Dendritic cell treated with granulocyte-macrophage colony-stimulating factor and Interleukin-4, amounts not matched to agents 40 ng/mL and 50 ng/mL, for 4 days (primary cell): ENCODE data around the gene CA10.

Experiments used
- H3K27ac Mint-ChIP-seq: one replicate; pipeline ENCODE4 v1.8.0; 2022; ENCODE audit warnings: mild to moderate bottlenecking, mixed read lengths
- H3K27me3 Mint-ChIP-seq: one replicate; pipeline ENCODE4 v1.8.0; 2022; ENCODE audit warnings: mild to moderate bottlenecking, mixed read lengths
- H3K36me3 Mint-ChIP-seq: one replicate; pipeline ENCODE4 v1.8.0; 2022; ENCODE audit warnings: low read depth, mixed read lengths
- H3K4me1 Mint-ChIP-seq: one replicate; pipeline ENCODE4 v1.8.0; 2022; ENCODE audit warnings: low read depth, mixed read lengths
- H3K4me3 Mint-ChIP-seq: one replicate; pipeline ENCODE4 v1.8.0; 2022; ENCODE audit warnings: mild to moderate bottlenecking, moderate library complexity, mixed read lengths
- H3K9me3 Mint-ChIP-seq: one replicate; pipeline ENCODE4 v1.8.0; 2022; ENCODE audit warnings: mixed read lengths
- intact Hi-C: fragments of 100-400 bp; cut with micrococcal nuclease; formaldehyde crosslinking; loops from one replicate; pipeline ENCODE4 v1.15.0; 2022

CA10 gene

DNA sequence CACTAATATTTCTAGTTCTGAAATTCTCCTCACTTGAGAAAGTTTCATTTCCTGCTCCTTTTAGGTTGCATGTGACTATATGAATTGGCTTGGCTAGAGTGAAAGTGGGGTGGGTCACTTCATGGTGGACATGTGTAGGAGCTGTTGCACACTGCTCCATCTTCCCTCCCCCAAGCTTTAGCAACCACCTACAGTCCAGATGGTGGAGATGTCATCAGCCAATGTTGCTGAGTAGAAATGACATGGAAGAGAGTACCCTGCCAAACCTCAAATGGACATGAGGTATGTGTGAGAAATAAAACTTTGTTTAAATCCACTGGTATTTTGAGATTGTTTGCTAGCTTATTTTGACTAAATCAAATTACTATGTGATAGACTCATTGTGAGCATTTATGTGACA, 281.5 kb downstream of the CA10 start:
- Mint-ChIP-seq H3K27me3 (no peaks in the 10 kb centered on the region), H3K36me3 (no peaks in the 10 kb centered on the region), H3K27ac (no peak overlapping the region), H3K4me3 (no peak overlapping the region), H3K9me3 (no peaks in the 10 kb centered on the region), H3K4me1 (no peaks in the 10 kb centered on the region)
- intact Hi-C loops = no loop called here

DNA sequence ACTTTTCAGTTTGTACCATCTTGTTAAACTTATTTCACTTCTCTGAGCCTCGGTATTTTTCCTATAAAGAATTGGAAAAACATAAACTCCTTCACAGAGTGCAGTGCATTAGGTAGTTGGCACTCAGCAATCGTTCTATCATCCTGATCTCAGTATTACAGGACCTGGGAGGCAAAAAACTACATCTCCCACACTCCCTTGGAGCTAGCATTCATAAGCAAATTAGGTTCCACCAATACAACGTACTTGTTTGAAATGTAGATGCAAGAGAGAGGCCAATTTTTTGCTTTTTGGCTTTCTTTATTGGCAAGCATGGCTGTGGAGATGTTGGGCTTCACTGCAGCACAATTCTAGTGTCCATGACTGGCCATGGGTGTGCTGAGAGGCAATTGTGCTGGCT, 285.2 kb downstream of the CA10 start:
- H3K4me1 Mint-ChIP-seq = no peaks in the 10 kb centered on the region
- H3K9me3 Mint-ChIP-seq = no peaks in the 10 kb centered on the region
- H3K36me3 Mint-ChIP-seq = no peaks in the 10 kb centered on the region
- no peak overlapping the region for H3K27ac Mint-ChIP-seq
- H3K27me3 Mint-ChIP-seq = no peaks in the 10 kb centered on the region
- H3K4me3 Mint-ChIP-seq = no peak overlapping the region
- intact Hi-C loops = no loop called here

DNA sequence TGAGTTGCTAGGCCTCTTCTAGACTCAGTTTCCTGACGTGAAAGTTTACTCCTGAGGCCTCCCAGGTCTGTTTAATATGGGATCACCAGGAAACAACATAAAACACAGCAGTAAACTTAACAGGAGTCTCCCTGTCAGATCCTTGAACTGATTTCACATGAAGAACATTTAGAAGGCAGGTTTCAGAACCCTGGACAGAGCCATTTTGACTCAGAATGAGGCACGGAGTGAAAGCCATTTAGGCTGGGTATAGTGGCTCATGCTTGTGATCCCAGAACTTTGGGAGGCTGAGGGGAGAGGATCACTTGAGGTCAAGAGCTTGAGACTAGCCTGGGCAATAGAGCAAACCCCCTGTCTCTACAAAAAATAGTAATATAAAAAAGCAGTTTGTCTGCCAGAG, 289.1 kb downstream of the CA10 start:
- H3K4me3 Mint-ChIP-seq = no peak overlapping the region
- H3K4me1 Mint-ChIP-seq = no peaks in the 10 kb centered on the region
- no peaks in the 10 kb centered on the region for H3K36me3 Mint-ChIP-seq
- no peaks in the 10 kb centered on the region for H3K9me3 Mint-ChIP-seq
- no peak overlapping the region for H3K27ac Mint-ChIP-seq
- no peaks in the 10 kb centered on the region for H3K27me3 Mint-ChIP-seq
- intact Hi-C loops = no loop called here

DNA sequence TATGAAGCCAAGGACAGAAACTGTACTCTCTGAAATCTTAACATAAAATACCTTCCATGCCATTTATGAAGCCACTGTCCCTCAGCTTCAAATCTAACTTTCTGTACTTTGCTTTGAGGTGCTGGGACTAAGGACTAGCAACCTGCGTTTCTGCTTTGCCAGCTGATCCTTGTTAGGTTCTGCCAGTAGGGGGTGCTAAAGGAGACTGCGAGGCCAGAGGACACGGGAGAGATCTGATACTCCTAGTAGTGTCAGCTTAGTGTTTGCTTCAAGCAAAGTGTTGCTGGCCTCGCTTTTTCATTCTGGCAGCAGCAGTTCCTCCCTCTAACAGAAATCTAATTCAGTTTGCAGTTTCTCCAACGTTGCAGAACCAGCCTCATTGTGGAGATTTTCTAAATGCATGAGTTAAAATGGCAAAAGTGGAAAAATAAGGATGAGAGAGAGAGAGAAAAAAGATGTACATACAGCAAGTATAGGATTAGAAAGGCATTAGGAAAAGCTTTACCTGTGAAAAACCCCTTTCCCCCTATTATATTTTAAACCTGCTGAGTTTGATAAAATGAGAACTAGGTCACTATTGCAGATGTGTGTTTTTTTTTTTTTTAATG, 297.5 kb downstream of the CA10 start:
- Mint-ChIP-seq H3K4me3 (no peak overlapping the region), H3K9me3 (no peaks in the 10 kb centered on the region), H3K36me3 (no peaks in the 10 kb centered on the region), H3K27ac (no peak overlapping the region), H3K27me3 (no peaks in the 10 kb centered on the region), H3K4me1 (no peaks in the 10 kb centered on the region)
- intact Hi-C loops = no loop called here

DNA sequence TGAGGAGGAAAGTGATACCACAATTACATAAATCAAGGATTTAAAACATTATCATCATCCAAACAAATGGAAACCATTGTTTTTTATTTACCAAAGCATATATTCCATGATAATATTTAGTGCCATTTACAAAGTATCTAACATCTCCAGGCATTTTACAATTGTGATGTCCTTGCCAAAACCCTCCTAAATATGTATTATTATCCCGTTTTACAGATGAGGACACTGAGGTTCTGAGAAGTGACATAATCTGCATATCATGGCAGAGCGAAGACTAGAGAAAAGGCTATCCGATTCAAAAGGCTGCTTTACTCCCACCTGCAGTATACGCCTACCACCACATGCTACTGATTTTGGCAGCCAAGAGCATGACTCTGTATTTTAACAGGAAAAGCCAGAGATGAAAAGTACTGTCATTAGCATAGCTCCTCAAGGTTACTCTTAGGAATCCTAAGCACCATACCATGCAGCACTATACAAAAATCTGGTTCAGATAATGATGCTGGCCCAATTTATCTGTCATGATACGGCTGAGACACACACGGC, 301.4 kb downstream of the CA10 start:
- Mint-ChIP-seq H3K9me3 (no peaks in the 10 kb centered on the region), H3K27ac (no peak overlapping the region), H3K4me3 (no peak overlapping the region), H3K27me3 (no peaks in the 10 kb centered on the region), H3K4me1 (no peaks in the 10 kb centered on the region), H3K36me3 (no peaks in the 10 kb centered on the region)
- intact Hi-C loops = no loop called here

DNA sequence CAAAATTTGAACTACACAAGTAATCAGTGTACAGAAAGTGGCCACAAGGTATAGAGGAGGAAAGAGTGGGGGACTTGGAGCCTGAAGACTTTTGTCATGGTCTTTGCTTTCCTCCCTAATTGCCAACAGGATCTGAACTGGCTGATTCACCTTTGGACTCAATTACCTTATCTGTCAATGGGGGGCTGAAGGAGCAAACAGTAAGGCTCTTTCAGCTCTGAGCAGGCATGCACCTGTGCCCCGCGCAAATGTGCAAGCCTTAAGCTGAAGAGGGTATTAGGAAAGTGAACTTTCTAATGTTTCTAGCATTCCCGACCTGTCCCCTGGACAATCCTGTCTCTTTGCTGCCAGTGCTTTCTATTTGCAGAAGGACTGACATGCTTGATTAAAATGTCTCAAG, 302.7 kb downstream of the CA10 start:
- intact Hi-C loops = no loop called here
- H3K36me3 Mint-ChIP-seq = no peaks in the 10 kb centered on the region
- no peaks in the 10 kb centered on the region for H3K27me3 Mint-ChIP-seq
- H3K4me1 Mint-ChIP-seq = no peaks in the 10 kb centered on the region
- no peaks in the 10 kb centered on the region for H3K9me3 Mint-ChIP-seq
- H3K27ac Mint-ChIP-seq = no peak overlapping the region
- H3K4me3 Mint-ChIP-seq = no peak overlapping the region

DNA sequence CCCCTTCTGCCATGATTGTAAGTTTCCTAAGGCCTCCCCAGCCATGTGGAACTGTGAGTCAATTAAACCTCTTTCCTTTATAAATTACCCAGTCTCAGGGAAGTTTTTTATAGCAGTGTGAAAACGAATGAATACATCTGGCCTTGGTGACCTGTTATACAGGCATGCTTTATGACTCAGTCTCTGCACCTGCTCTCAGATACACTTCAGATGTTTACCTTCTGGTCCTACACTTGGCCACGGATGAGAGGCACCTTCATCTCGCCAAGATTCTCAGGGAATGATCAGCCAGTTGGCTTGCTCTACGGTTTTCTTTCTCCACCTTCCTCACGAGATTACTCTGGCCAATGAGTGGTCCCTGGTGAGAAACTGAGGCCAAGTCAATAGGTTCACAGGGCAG, 304.7 kb downstream of the CA10 start:
- Mint-ChIP-seq H3K4me3 (no peak overlapping the region), H3K36me3 (no peaks in the 10 kb centered on the region)

DNA sequence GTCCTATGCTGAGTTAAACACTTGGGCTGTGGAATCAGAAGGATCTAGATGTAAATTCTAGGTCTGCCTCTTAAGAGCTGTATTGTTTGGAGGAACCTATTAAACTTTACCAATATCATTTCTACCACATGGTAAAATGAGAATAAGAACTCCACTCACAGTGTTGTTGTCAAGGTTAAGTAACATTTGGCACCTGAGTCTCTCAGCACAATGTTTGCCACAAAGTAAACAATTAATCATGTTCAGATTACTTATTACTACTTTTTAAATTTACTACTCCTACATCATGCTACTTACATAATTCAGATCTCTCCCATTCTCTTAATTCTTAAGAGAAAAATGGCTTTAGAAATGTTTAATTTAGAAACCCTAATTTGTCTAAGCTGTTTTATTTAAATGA, 305.9 kb downstream of the CA10 start:
- no peaks in the 10 kb centered on the region for H3K9me3 Mint-ChIP-seq
- no peak overlapping the region for H3K27ac Mint-ChIP-seq
- H3K4me3 Mint-ChIP-seq = no peak overlapping the region
- intact Hi-C loops = no loop called here
- H3K27me3 Mint-ChIP-seq = no peaks in the 10 kb centered on the region
- no peaks in the 10 kb centered on the region for H3K4me1 Mint-ChIP-seq
- H3K36me3 Mint-ChIP-seq = no peaks in the 10 kb centered on the region

More for the DNA sequence above, 304.7 kb downstream of the CA10 start:
- Mint-ChIP-seq H3K4me1 (no peaks in the 10 kb centered on the region), H3K27me3 (no peaks in the 10 kb centered on the region), H3K27ac (no peak overlapping the region), H3K9me3 (no peaks in the 10 kb centered on the region)
- intact Hi-C loops = no loop called here

DNA sequence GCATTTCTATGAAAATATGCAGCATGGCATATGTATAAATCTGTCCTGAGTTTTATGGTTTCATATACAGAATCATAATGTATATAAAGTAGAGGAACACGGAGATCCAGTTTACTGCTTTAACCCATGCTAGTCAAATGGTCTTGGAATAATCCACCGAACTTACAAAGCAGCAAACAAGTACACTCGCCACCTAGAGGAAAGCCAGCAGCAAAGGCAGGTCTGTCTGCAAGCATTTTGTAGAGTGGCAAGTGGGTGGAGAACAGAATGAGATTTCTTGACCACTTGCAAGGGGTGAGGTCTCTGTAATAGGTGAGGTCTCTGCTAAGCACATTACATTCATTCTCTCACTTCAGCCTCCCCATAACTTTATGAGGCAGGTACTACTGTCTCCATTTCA, 308.3 kb downstream of the CA10 start:
- Mint-ChIP-seq H3K36me3 (no peaks in the 10 kb centered on the region), H3K4me3 (no peak overlapping the region), H3K27ac (no peak overlapping the region), H3K27me3 (no peaks in the 10 kb centered on the region), H3K4me1 (no peaks in the 10 kb centered on the region), H3K9me3 (no peaks in the 10 kb centered on the region)
- intact Hi-C loops = no loop called here

DNA sequence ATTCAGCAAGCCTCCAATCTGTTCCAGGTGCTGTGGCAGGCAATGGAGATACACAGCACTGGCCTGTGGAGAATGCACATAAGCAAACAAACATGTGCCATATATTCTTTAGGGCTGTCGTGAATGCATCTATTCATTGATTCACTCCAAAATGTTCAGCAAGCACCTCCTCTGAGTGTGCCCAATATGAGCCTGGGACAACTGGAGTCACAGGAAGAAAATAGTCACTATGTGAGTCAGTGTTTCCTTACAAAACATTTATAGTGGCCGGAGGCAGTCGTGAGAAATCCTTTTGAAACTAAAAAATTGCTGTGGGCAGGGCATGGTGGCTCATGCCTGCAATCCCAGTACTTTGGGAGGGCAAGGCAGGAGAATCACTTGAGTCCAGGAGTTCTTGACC, 310.1 kb downstream of the CA10 start:
- no peaks in the 10 kb centered on the region for H3K36me3 Mint-ChIP-seq
- H3K4me1 Mint-ChIP-seq = no peaks in the 10 kb centered on the region
- no peak overlapping the region for H3K4me3 Mint-ChIP-seq
- no peak overlapping the region for H3K27ac Mint-ChIP-seq
- intact Hi-C loops = no loop called here
- H3K9me3 Mint-ChIP-seq = no peaks in the 10 kb centered on the region
- no peaks in the 10 kb centered on the region for H3K27me3 Mint-ChIP-seq

DNA sequence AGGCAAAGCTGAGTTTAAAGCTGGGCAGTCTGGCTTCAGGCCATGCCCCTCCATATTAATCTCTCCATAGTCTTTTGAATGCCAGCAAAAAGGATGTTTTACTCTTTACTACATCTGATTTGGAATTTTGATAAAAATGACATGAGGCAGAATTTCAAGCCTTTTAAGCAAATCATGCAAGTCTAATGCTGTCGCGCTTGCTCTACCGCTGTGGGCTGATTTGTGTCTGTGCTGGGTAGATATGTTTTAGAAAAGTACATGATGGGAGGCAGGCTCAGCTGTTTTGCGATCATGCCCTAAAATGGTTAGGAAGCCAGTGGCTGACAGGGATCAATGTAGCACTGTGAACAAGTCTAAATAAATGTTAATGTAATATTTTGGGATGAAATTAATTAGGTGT, 311.9 kb downstream of the CA10 start:
- H3K27me3 Mint-ChIP-seq = no peaks in the 10 kb centered on the region
- no peaks in the 10 kb centered on the region for H3K36me3 Mint-ChIP-seq
- no peak overlapping the region for H3K4me3 Mint-ChIP-seq
- H3K4me1 Mint-ChIP-seq = no peaks in the 10 kb centered on the region
- no peak overlapping the region for H3K27ac Mint-ChIP-seq
- intact Hi-C loops = no loop called here
- no peaks in the 10 kb centered on the region for H3K9me3 Mint-ChIP-seq

DNA sequence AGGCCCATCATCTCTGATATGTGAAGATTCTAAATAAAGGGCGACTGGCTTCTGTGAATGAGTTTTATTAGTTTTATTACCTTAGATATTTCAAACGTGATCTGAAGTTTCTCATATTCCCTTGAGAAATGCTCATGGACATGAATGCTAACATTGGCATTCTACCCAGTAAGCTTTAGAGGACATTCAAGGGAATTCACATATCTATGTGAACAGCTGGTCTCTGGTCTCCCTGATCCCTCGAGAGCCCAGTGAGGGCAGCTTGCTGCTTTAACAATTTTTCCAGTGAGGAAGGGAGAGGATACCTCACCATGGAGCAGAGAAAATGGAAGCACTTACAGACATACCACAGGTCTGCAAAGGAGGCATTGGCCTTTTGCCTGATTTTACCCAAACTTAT, 312.7 kb downstream of the CA10 start:
- Mint-ChIP-seq H3K27me3 (no peaks in the 10 kb centered on the region), H3K36me3 (no peaks in the 10 kb centered on the region), H3K27ac (no peak overlapping the region), H3K4me3 (no peak overlapping the region), H3K4me1 (no peaks in the 10 kb centered on the region), H3K9me3 (no peaks in the 10 kb centered on the region)
- intact Hi-C loops = no loop called here

DNA sequence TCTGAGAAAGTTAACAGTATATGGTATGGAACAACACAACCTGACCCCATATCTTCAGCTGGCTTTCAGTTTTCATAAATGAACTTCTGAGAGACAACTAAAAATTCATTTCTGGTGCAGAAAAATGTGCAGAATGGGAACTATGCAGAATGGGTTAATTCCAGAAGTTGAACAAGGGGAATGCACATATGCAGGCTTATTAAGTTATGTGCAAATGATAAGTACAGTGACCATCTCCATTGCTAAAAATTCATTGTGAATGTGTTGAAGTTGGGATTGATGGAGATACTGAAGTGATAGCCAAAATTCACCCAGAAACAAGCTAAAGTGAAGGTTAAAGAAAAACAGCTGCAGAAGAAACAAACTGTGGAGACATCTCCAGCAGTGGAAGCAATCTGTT, 315.8 kb downstream of the CA10 start:
- Mint-ChIP-seq H3K27me3 (no peaks in the 10 kb centered on the region), H3K9me3 (no peaks in the 10 kb centered on the region), H3K4me3 (no peak overlapping the region), H3K4me1 (no peaks in the 10 kb centered on the region), H3K36me3 (no peaks in the 10 kb centered on the region), H3K27ac (no peak overlapping the region)
- intact Hi-C loops = no loop called here

DNA sequence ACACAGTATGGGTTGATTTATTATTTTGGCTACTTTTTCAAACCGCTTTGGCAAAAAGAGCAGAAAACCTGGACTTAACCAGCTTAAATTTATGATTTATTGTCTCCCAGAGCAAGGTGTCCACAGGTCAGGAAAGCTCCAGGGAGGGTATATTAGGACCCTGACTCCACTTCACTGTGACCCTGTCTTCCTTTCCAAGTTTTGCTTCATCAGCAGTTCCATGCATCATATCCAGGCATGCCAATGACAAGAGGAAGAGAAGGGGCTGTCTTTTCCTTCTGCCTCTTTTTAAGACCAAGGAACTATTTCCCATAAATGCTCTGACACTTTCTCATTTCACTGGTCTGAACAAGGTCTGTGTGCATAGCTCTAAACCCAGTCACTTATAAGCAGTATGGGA, 316.8 kb downstream of the CA10 start:
- H3K27ac Mint-ChIP-seq = no peak overlapping the region
- H3K4me3 Mint-ChIP-seq = no peak overlapping the region
- no peaks in the 10 kb centered on the region for H3K4me1 Mint-ChIP-seq
- no peaks in the 10 kb centered on the region for H3K27me3 Mint-ChIP-seq
- no peaks in the 10 kb centered on the region for H3K9me3 Mint-ChIP-seq
- no peaks in the 10 kb centered on the region for H3K36me3 Mint-ChIP-seq
- intact Hi-C loops = no loop called here

DNA sequence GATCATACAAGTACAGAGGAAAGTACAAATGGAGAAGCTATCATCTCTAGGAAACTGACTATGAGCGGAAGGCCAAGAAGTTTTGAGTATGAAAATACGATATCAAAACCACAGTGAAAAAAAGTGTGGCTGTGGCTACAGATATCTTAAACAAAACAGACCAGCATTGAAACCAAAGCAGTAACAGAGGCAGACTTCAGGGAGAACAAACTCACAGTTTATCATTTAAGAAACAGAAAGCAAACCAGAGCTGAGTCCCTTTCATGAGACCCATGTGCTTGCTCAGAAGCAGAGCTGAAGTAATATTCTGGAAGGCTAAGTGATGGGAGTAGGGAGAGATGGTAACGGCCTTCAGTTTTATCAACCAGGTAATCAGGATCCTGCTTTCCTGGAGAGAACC, 317.8 kb downstream of the CA10 start:
- H3K27ac Mint-ChIP-seq = no peak overlapping the region
- no peak overlapping the region for H3K4me3 Mint-ChIP-seq
- intact Hi-C loops = no loop called here
- no peaks in the 10 kb centered on the region for H3K4me1 Mint-ChIP-seq
- no peaks in the 10 kb centered on the region for H3K27me3 Mint-ChIP-seq
- H3K9me3 Mint-ChIP-seq = no peaks in the 10 kb centered on the region
- no peaks in the 10 kb centered on the region for H3K36me3 Mint-ChIP-seq
